ENCODE measurements around the gene PITPNM3. TPM values are rescaled to one million over a fixed set of nuclear protein-coding genes. Genes with fewer than 3 reads are reported as not detected.
A peak's percentile ranks its signal among the peaks of the same experiment; 100 is the strongest.
"Not testable (repeated sequence)": the region's sequence is repeated elsewhere in the genome, so short reads cannot be mapped to it uniquely, and the experiment has no call there.

The PITPNM3 gene
- total and polyA plus RNA-seq, 3 experiments from 2014 or later, result 0.40 to 0.50 TPM; not detected in 1

- Mint-ChIP-seq H3K27me3 (no peaks in the 10 kb centered on the region), H3K27ac (peak overlapping the region in 1 of 8 donors; percentile 51), H3K4me1 (no peaks in the 10 kb centered on the region), H3K9me3 (no peaks in the 10 kb centered on the region), H3K4me3 (no peak overlapping the region), H3K36me3 (peaks cover 7 to 92% (median 33%) of the 10 kb centered on the region in 3 donors)
- H3K27ac ChIP-seq (ENCODE audit: low read depth, low read length), result no peak overlapping the region
- no peaks in the 10 kb centered on the region for H3K27me3 ChIP-seq (ENCODE audit: insufficient read depth, low read length, poor library complexity, severe bottlenecking)
- H3K4me3 ChIP-seq (ENCODE audit: low read length), result no peak overlapping the region
- DNase-seq, result no peak
- CTCF ChIA-PET, result no interaction called here
- H3K9me3 ChIP-seq (ENCODE audit: low read length), result no peaks in the 10 kb centered on the region
- POLR2A ChIA-PET, result no interaction called here
- peaks cover 21% of the 10 kb centered on the region for H3K36me3 ChIP-seq (ENCODE audit: insufficient read depth, low read length)
- H3K4me1 ChIP-seq (ENCODE audit: insufficient read depth, low read length), result no peaks in the 10 kb centered on the region
These were observed 39.7 kb upstream of the PITPNM3 start for GRCh38 chr17:6596081-6596480.

- CTCF ChIA-PET; H3K9me3 Mint-ChIP-seq; DNase-seq; H3K4me1 ChIP-seq (ENCODE audit: insufficient read depth, low read length); H3K27ac ChIP-seq (ENCODE audit: low read depth, low read length); H3K27ac Mint-ChIP-seq; H3K27me3 ChIP-seq (ENCODE audit: insufficient read depth, low read length, poor library complexity, severe bottlenecking); H3K9me3 ChIP-seq (ENCODE audit: low read length); H3K4me3 ChIP-seq (ENCODE audit: low read length); H3K4me1 Mint-ChIP-seq; POLR2A ChIA-PET; H3K4me3 Mint-ChIP-seq; H3K27me3 Mint-ChIP-seq: not testable (repeated sequence)
- peaks cover 13 to 92% (median 36%) of the 10 kb centered on the region in 3 donors for H3K36me3 Mint-ChIP-seq
- H3K36me3 ChIP-seq (ENCODE audit: insufficient read depth, low read length), result peaks cover 37% of the 10 kb centered on the region
These were observed 37.0 kb upstream of the PITPNM3 start for GRCh38 chr17:6593371-6593770.

- Mint-ChIP-seq H3K9me3 (no peaks in the 10 kb centered on the region), H3K4me3 (no peak overlapping the region), H3K27ac (peak overlapping the region in 1 of 8 donors; percentile 56), H3K36me3 (peaks cover 24 to 93% (median 43%) of the 10 kb centered on the region in 3 donors), H3K27me3 (no peaks in the 10 kb centered on the region), H3K4me1 (no peaks in the 10 kb centered on the region)
- Histone ChIP-seq H3K4me3 (ENCODE audit: low read length) (no peak overlapping the region), H3K9me3 (ENCODE audit: low read length) (no peaks in the 10 kb centered on the region), H3K4me1 (ENCODE audit: insufficient read depth, low read length) (no peaks in the 10 kb centered on the region), H3K27ac (ENCODE audit: low read depth, low read length) (no peak overlapping the region), H3K27me3 (ENCODE audit: insufficient read depth, low read length, poor library complexity, severe bottlenecking) (no peaks in the 10 kb centered on the region), H3K36me3 (ENCODE audit: insufficient read depth, low read length) (peaks cover 32% of the 10 kb centered on the region)
- ChIA-PET CTCF (no interaction called here), POLR2A (no interaction called here)
- DNase-seq, result no peak
These were observed 35.8 kb upstream of the PITPNM3 start for GRCh38 chr17:6592173-6592572.

- no peak overlapping the region for H3K27ac ChIP-seq (ENCODE audit: low read depth, low read length)
- no peaks in the 10 kb centered on the region for H3K27me3 ChIP-seq (ENCODE audit: insufficient read depth, low read length, poor library complexity, severe bottlenecking)
- H3K27ac Mint-ChIP-seq, result peak overlapping the region in 1 of 8 donors; percentile 56
- peaks cover 24 to 91% (median 39%) of the 10 kb centered on the region in 3 donors for H3K36me3 Mint-ChIP-seq
- H3K4me3 Mint-ChIP-seq, result no peak overlapping the region
- no peaks in the 10 kb centered on the region for H3K27me3 Mint-ChIP-seq
- H3K4me3 ChIP-seq (ENCODE audit: low read length), result no peak overlapping the region
- H3K9me3 Mint-ChIP-seq, result no peaks in the 10 kb centered on the region
- peaks cover 33% of the 10 kb centered on the region for H3K36me3 ChIP-seq (ENCODE audit: insufficient read depth, low read length)
- CTCF ChIA-PET, result no interaction called here
- no peak for DNase-seq
- no peaks in the 10 kb centered on the region for H3K9me3 ChIP-seq (ENCODE audit: low read length)
- H3K4me1 ChIP-seq (ENCODE audit: insufficient read depth, low read length), result no peaks in the 10 kb centered on the region
- H3K4me1 Mint-ChIP-seq, result no peaks in the 10 kb centered on the region
- POLR2A ChIA-PET, result no interaction called here
These were observed 35.3 kb upstream of the PITPNM3 start for GRCh38 chr17:6591599-6592158.

- CTCF ChIA-PET, result interaction anchor here (1.3 kb wide), 1 partner anchor 12 kb away, joined by 4 read pairs; no protein-coding TSS in a partner anchor
- no peaks in the 10 kb centered on the region for H3K9me3 Mint-ChIP-seq
- H3K4me1 Mint-ChIP-seq, result no peaks in the 10 kb centered on the region
These were observed 33.1 kb upstream of the PITPNM3 start for GRCh38 chr17:6589266-6589946.

GRCh38 chr17:6588165-6588564 lies 31.8 kb upstream of the PITPNM3 start:
- POLR2A ChIA-PET, result no interaction called here
- Histone ChIP-seq H3K9me3 (ENCODE audit: low read length) (no peaks in the 10 kb centered on the region), H3K27ac (ENCODE audit: low read depth, low read length) (no peak overlapping the region), H3K4me1 (ENCODE audit: insufficient read depth, low read length) (no peaks in the 10 kb centered on the region), H3K36me3 (ENCODE audit: insufficient read depth, low read length) (peaks cover 27% of the 10 kb centered on the region), H3K4me3 (ENCODE audit: low read length) (no peak overlapping the region), H3K27me3 (ENCODE audit: insufficient read depth, low read length, poor library complexity, severe bottlenecking) (no peaks in the 10 kb centered on the region)
- no peaks in the 10 kb centered on the region for H3K9me3 Mint-ChIP-seq
- no peak for DNase-seq
- CTCF ChIA-PET, result interaction anchor here (1.6 kb wide), 1 partner anchor 115 kb away, joined by 4 read pairs; no protein-coding TSS in a partner anchor
- H3K4me3 Mint-ChIP-seq, result no peak overlapping the region
- H3K27ac Mint-ChIP-seq, result peak overlapping the region in 1 of 8 donors; percentile 76
- H3K36me3 Mint-ChIP-seq, result peaks cover 47 to 93% (median 47%) of the 10 kb centered on the region in 3 donors
- no peaks in the 10 kb centered on the region for H3K4me1 Mint-ChIP-seq
- H3K27me3 Mint-ChIP-seq, result no peaks in the 10 kb centered on the region

More at GRCh38 chr17:6589266-6589946, 33.1 kb upstream of the PITPNM3 start:
- Mint-ChIP-seq H3K27me3 (no peaks in the 10 kb centered on the region), H3K4me3 (no peak overlapping the region), H3K27ac (no peak overlapping the region), H3K36me3 (peaks cover 38 to 90% (median 42%) of the 10 kb centered on the region in 3 donors)
- Histone ChIP-seq H3K36me3 (ENCODE audit: insufficient read depth, low read length) (peaks cover 28% of the 10 kb centered on the region), H3K4me3 (ENCODE audit: low read length) (no peak overlapping the region), H3K27me3 (ENCODE audit: insufficient read depth, low read length, poor library complexity, severe bottlenecking) (no peaks in the 10 kb centered on the region), H3K27ac (ENCODE audit: low read depth, low read length) (no peak overlapping the region), H3K4me1 (ENCODE audit: insufficient read depth, low read length) (no peaks in the 10 kb centered on the region), H3K9me3 (ENCODE audit: low read length) (no peaks in the 10 kb centered on the region)
- DNase-seq, result no peak
- POLR2A ChIA-PET, result no interaction called here

GRCh38 chr17:6587310-6587709 lies 31.0 kb upstream of the PITPNM3 start:
- no peaks in the 10 kb centered on the region for H3K4me1 Mint-ChIP-seq
- Histone ChIP-seq H3K9me3 (ENCODE audit: low read length) (no peaks in the 10 kb centered on the region), H3K4me3 (ENCODE audit: low read length) (no peak overlapping the region), H3K27ac (ENCODE audit: low read depth, low read length) (no peak overlapping the region), H3K4me1 (ENCODE audit: insufficient read depth, low read length) (no peaks in the 10 kb centered on the region), H3K36me3 (ENCODE audit: insufficient read depth, low read length) (peaks cover 27% of the 10 kb centered on the region), H3K27me3 (ENCODE audit: insufficient read depth, low read length, poor library complexity, severe bottlenecking) (no peaks in the 10 kb centered on the region)
- H3K9me3 Mint-ChIP-seq, result no peaks in the 10 kb centered on the region
- ChIA-PET CTCF (interaction anchor here (1.6 kb wide), 1 partner anchor 114 kb away, joined by 4 read pairs; no protein-coding TSS in a partner anchor), POLR2A (no interaction called here)
- H3K27me3 Mint-ChIP-seq, result no peaks in the 10 kb centered on the region
- DNase-seq, result no peak
- H3K27ac Mint-ChIP-seq, result peak overlapping the region in 1 of 8 donors; percentile 33
- no peak overlapping the region for H3K4me3 Mint-ChIP-seq
- H3K36me3 Mint-ChIP-seq, result peaks cover 47 to 93% (median 49%) of the 10 kb centered on the region in 3 donors

GRCh38 chr17:6583411-6583810 lies 27.1 kb upstream of the PITPNM3 start:
- Histone ChIP-seq H3K9me3 (ENCODE audit: low read length) (no peaks in the 10 kb centered on the region), H3K4me1 (ENCODE audit: insufficient read depth, low read length) (no peaks in the 10 kb centered on the region), H3K36me3 (ENCODE audit: insufficient read depth, low read length) (peaks cover 11% of the 10 kb centered on the region), H3K27ac (ENCODE audit: low read depth, low read length) (no peak overlapping the region), H3K4me3 (ENCODE audit: low read length) (no peak overlapping the region), H3K27me3 (ENCODE audit: insufficient read depth, low read length, poor library complexity, severe bottlenecking) (no peaks in the 10 kb centered on the region)
- Mint-ChIP-seq H3K27ac (no peak overlapping the region), H3K27me3 (no peaks in the 10 kb centered on the region), H3K36me3 (peaks cover 33 to 80% (median 36%) of the 10 kb centered on the region in 3 donors), H3K9me3 (no peaks in the 10 kb centered on the region), H3K4me1 (no peaks in the 10 kb centered on the region), H3K4me3 (no peak overlapping the region)
- no peak for DNase-seq
- CTCF ChIA-PET, result no interaction called here
- POLR2A ChIA-PET, result no interaction called here
